Ascending aorta (tissue), 2 donors: ENCODE data around the gene ATF6. TPM values are rescaled to one million over a fixed set of nuclear protein-coding genes. Genes with fewer than 3 reads are reported as not detected.

Experiments used
- DNase-seq, 2 donors: peaks; one replicate each; pipeline ENCODE4 v3.0.0-alpha.2; 2019; ENCODE audit warnings: low spot score in 2 of 2
- H3K27ac ChIP-seq, 2 donors: fragments of 200-600 bp; sonication (generic); one replicate each; pipeline ENCODE4 v1.5.1; 2016 to 2017; ENCODE audit warnings: mild to moderate bottlenecking in 1 of 2
- H3K27me3 ChIP-seq: fragments of 200-600 bp; sonication (generic); one replicate; pipeline ENCODE4 v1.5.1; 2017
- H3K36me3 ChIP-seq, 2 donors: fragments of 200-600 bp; sonication (generic); one replicate each; pipeline ENCODE4 v1.5.1; 2016
- H3K4me1 ChIP-seq, 2 donors: fragments of 200-600 bp; sonication (generic); one replicate each; pipeline ENCODE4 v1.5.1; 2016 to 2017; ENCODE audit warnings: mild to moderate bottlenecking in 1 of 2
- H3K4me3 ChIP-seq, 2 donors: fragments of 200-600 bp; sonication (generic); one replicate each; pipeline ENCODE4 v1.5.1; 2016 to 2017; ENCODE audit warnings: mild to moderate bottlenecking in 1 of 2
- H3K9me3 ChIP-seq, 2 donors: fragments of 200-600 bp; sonication (generic); one replicate each; pipeline ENCODE4 v1.5.1; 2016
- CTCF ChIP-seq, 3 experiments: fragments of 200-600 bp in 2 of 3; fragments of 450-650 bp in 1 of 3; sonication (generic) in 2 of 3; IDR thresholded peaks; one replicate each; pipeline ENCODE4 v1.5.1; 2016 to 2019; ENCODE audit warnings: antibody characterized with exemption in 3 of 3, mild to moderate bottlenecking in 1 of 3, moderate library complexity in 1 of 3
- intact Hi-C: fragments of 100-400 bp; cut with DNase I; formaldehyde crosslinking; loops from one replicate; pipeline ENCODE4 v1.15.1; 2023
- total RNA-seq: library from RNA; depleted of rRNA; stranded (reverse); fragments of >200 nt; gene quantifications from one replicate; pipeline ENCODE4 v1.1.0, GENCODE V29; 2016

ATF6 gene
- total RNA-seq, 1 donor from 2014 or later = 12.3 TPM

DNA sequence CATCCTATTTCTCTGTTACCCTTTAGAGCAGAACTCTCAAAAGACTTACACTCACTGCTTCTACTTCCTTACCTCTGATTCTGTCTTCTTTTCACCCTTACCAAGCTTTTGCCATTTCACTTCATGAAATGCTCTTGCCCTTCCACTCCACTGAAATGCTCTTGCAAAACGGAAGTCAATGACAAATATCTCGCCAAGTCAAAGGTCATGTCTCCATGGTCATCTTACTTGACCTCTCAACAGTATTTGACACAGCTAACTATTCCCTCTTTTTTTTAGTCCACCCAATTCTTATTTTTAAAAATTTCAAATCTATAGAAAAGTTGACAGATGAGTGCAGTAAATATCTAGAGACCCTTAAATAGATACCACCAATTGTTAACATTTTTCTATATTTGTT lies 149.9 kb downstream of the ATF6 start:
- TF ChIP-seq CTCF (IDR thresholded peaks at IDR 0.05) = no peak
- intact Hi-C loops = no loop called here
- no peak for DNase-seq
- Histone ChIP-seq H3K36me3 (peaks cover 0 to 20% of the 10 kb centered on the region in 2 donors), H3K27me3 (no peaks in the 10 kb centered on the region), H3K27ac (no peak overlapping the region), H3K4me3 (no peak overlapping the region), H3K4me1 (peaks cover 0 to 3% of the 10 kb centered on the region in 2 donors), H3K9me3 (no peaks in the 10 kb centered on the region)

- TF ChIP-seq CTCF (IDR thresholded peaks at IDR 0.05) = no peak
Observed at GRCh38 chr1:161919229-161919628, 153.1 kb downstream of the ATF6 start.

GRCh38 chr1:161921491-161921890 lies 155.4 kb downstream of the ATF6 start:
- no peak for TF ChIP-seq CTCF (IDR thresholded peaks at IDR 0.05)
- H3K9me3 ChIP-seq = no peaks in the 10 kb centered on the region
- H3K36me3 ChIP-seq = no peaks in the 10 kb centered on the region
- H3K27ac ChIP-seq = no peak overlapping the region
- no peak overlapping the region for H3K4me3 ChIP-seq
- H3K4me1 ChIP-seq = no peaks in the 10 kb centered on the region
- no peaks in the 10 kb centered on the region for H3K27me3 ChIP-seq
- no peak for DNase-seq
- intact Hi-C loops = no loop called here

More at GRCh38 chr1:161919229-161919628, 153.1 kb downstream of the ATF6 start:
- H3K4me1 ChIP-seq = no peaks in the 10 kb centered on the region
- H3K27ac ChIP-seq = no peak overlapping the region
- intact Hi-C loops = no loop called here
- no peaks in the 10 kb centered on the region for H3K9me3 ChIP-seq
- no peaks in the 10 kb centered on the region for H3K27me3 ChIP-seq
- peaks cover 0 to 18% of the 10 kb centered on the region in 2 donors for H3K36me3 ChIP-seq
- H3K4me3 ChIP-seq = no peak overlapping the region
- DNase-seq = no peak

- TF ChIP-seq CTCF (IDR thresholded peaks at IDR 0.05) = no peak
- H3K36me3 ChIP-seq = no peaks in the 10 kb centered on the region
- H3K27ac ChIP-seq = no peak overlapping the region
- DNase-seq = no peak
- H3K4me1 ChIP-seq = no peaks in the 10 kb centered on the region
- intact Hi-C loops = no loop called here
- no peak overlapping the region for H3K4me3 ChIP-seq
- H3K9me3 ChIP-seq = no peaks in the 10 kb centered on the region
- H3K27me3 ChIP-seq = no peaks in the 10 kb centered on the region
Observed at GRCh38 chr1:161921990-161922389, 155.9 kb downstream of the ATF6 start.

DNA sequence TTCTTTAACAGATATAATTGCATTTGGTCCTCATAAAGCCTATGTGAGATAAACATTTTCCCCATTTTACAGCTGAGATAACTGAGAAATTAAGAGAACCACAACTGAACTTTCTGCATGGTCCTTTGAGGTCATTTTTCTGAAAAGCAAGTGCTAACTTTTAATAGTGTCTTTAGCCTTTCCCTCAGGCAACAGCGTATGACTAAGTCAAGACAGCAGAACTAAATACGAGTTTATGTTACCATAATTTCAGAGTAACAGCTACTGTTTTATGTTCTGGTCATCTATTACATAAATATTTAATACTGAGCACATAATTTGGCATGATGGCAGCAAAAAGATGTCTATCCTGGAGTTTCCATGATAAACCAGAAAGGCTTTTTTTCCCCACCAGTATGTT lies 161.9 kb downstream of the ATF6 start:
- H3K27ac ChIP-seq = no peak overlapping the region
- intact Hi-C loops = no loop called here
- no peak for TF ChIP-seq CTCF (IDR thresholded peaks at IDR 0.05)

GRCh38 chr1:161929137-161929536 lies 163.0 kb downstream of the ATF6 start:
- Histone ChIP-seq H3K27me3 (no peaks in the 10 kb centered on the region), H3K4me1 (peaks cover 9 to 18% of the 10 kb centered on the region in 2 donors), H3K9me3 (no peaks in the 10 kb centered on the region), H3K4me3 (no peak overlapping the region), H3K27ac (peak overlapping the region; percentile 40 to 56), H3K36me3 (no peaks in the 10 kb centered on the region)
- DNase-seq = no peak
- intact Hi-C loops = no loop called here
- TF ChIP-seq CTCF (IDR thresholded peaks at IDR 0.05) = no peak

More for the DNA sequence above, 161.9 kb downstream of the ATF6 start:
- no peaks in the 10 kb centered on the region for H3K36me3 ChIP-seq
- H3K4me3 ChIP-seq = no peak overlapping the region
- no peaks in the 10 kb centered on the region for H3K9me3 ChIP-seq
- no peaks in the 10 kb centered on the region for H3K27me3 ChIP-seq
- no peak for DNase-seq
- H3K4me1 ChIP-seq = peaks cover 9 to 18% of the 10 kb centered on the region in 2 donors
